ENCODE results near the gene AKAP17A.
"Not testable (repeated sequence)": the region's sequence is repeated elsewhere in the genome, so short reads cannot be mapped to it uniquely, and the experiment has no call there.

The AKAP17A gene

GRCh38 chrX:1602299-1602698 lies 10.9 kb downstream of the AKAP17A start:
- DNase-seq, result no peak

GRCh38 chrX:1606496-1606895 lies 15.1 kb downstream of the AKAP17A start:
- DNase-seq, result no peak

GRCh38 chrX:1609311-1609710 lies 17.9 kb downstream of the AKAP17A start:
- no peak for DNase-seq

DNA sequence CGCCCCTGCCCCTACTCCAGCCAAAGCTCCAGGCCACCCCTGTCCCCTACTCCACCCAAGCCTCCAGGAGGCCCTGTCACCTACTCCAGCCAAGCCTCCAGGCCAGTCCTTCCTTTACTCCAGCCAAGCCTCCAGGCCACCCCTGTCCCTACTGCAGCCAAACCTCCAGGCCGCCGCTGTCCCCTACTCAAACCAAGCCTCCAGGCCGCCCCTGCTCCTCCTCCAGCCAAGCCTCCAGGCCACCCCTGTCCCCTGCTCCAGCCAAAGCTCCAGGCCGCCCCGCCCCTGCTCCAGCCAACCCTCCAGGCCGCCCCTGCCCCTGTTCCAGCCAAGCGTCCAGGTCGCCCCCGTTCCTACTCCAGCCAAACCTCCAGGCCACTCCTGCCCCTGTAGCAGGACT lies 18.4 kb downstream of the AKAP17A start:
- no peak for DNase-seq

- DNase-seq, result no peak
Measured at GRCh38 chrX:1610166-1610565, 18.8 kb downstream of the AKAP17A start.

DNA sequence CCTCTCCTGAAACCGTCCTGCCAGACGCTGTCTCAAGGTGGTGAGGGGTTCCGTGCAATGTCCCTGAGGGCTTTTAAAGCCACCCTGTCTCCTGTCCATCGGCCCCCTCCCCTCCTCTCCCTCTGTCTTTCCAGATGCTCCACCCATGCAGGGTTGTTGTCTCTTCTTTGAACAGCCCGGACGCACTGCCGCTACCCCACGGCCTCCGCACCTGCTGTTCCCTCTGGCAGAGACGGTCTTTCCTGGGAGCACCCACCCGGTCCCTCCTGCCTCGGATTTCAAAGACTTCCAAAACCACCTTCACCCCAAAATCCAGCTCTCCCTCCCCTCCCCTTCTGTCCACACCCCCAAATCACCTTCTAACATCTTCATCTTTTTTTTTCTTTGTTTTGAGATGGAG lies 19.3 kb downstream of the AKAP17A start:
- DNase-seq, result no peak

DNA sequence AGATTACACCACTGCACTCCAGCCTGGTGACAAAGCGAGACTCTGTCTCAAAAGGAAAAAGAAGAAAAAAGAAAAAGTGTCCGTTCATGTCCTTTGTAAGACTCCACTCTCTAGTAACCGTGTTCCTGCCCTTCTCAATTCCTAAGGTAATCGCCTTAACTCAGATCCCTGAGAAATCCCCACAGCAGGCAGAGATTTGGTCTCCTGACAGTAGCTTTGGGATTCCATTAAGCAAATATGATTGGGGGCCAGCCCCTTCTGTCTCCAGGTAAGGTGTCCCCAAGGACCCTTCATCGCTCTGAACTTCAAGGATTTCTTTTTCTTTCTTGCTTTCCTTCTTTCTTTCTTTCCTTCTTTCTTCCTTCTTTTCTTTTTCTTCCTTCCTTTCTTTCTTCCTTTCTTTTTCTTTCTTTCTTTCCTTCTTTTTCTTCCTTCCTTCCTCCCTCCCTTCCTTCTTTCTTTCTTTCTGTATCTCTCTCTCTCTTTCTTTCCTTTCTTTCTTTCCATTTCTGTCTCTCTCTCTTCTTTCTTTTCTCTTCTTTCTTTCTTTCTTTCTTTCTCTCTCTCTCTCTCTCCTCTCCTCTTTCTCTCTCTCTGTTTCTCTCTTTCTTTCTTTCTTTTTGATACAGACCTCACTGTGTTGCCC lies 21.4 kb downstream of the AKAP17A start:
- DNase-seq, result no peak

DNA sequence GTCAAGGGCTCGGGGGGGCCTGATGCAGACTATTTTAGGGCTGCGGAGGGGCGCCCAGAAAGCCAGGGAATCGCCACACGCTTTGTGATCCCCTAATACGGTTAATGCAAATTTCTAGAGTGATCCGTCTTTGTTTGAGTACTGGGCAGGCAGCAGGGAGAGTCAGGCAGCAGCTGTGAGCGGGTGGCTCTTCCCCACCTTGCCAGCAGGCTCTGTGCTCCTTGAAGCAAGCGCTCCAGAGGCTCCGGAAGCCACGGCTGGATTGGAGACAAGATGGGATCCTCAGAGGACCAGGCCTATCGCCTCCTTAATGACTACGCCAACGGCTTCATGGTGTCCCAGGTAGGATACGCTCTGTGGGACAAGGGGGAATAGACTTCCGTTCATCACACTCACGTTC lies 23.5 kb downstream of the AKAP17A start, which contains the start of gene ASMT:
Gene ASMT, plus strand, starts transcription at position 133 of the 400 bp plus-strand sequence. Its CDS starts 141 bp downstream, at position 274.
- DNase-seq, result no peak

DNA sequence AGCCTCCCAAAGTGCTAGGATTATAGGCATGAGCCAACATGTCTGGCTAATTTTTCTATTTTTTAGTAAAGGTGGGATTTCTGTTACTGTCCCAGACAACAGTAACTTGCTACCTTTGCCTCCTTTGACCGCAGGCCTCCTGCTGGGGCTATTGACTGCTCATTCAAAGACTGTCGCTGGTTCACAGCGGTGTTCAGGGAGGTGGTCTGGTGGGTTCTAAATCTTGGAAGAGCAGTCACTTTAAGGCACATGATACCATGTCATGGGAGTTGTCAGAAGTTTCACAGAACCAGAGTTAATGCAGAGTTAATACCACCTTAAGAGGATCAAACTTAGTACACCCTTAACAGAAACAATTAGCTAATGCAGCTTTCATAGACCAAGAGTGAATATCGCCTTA lies 27.3 kb downstream of the AKAP17A start:
- no peak for DNase-seq

DNA sequence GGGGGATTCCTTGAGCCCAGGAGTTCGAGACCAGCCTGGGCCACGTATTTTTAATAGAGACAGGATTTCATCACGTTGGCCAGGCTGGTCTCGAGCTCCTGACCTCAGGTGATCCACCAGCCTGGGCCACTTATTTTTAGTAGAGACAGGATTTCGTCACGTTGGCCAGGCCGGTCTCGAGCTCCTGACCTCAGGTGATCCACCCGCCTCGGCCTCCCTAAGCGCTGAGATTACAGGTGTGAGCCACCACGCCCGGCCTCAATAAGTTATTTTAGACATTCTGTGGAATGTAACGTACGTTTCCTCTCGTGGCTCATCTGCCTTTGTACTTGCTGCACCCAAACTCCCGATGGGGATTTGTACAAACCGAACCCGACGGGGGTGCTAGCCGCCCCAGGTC lies 32.3 kb downstream of the AKAP17A start:
- DNase-seq, result no peak

GRCh38 chrX:1624158-1624860 lies 32.9 kb downstream of the AKAP17A start:
- DNase-seq, result not testable (repeated sequence)

GRCh38 chrX:1624861-1625215 lies 33.4 kb downstream of the AKAP17A start:
- DNase-seq, result not testable (repeated sequence)

- no peak for DNase-seq
Measured at GRCh38 chrX:1629244-1629643, 37.8 kb downstream of the AKAP17A start.

DNA sequence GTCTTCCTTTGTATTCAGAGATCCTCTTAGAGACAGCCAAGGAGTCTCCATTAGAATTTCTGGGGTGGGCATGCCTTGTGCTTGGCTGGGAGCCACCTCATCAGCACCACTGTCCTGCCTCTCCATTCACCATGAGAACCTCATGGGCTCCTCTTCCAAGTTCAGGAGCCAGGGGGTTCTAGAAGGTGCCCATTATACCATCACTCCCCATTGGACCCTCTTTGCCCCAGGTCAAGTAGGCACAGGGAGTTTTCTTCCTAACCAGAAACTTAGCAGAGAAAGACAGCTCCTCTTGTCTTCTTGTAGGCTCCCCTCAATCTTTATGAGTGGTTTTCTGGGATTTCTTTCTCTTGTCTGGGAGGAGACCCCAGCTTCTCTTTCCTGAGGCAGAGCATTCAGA lies 54.6 kb downstream of the AKAP17A start:
- DNase-seq, result no peak

- no peak for DNase-seq
Measured at GRCh38 chrX:1649621-1650020, 58.2 kb downstream of the AKAP17A start.

Measured in T1000 (cell line).